GM12872 (cell line): ENCODE results near the gene SMARCA4.

ENCODE experiments used
- TF ChIP-seq, protein P1 (sequence below): IDR thresholded peaks from 3 replicates; pipeline ENCODE4 v1.5.1; 2011; ENCODE audit warnings: low read depth, mild to moderate bottlenecking, low read length, moderate library complexity; ENCODE audit not compliant: insufficient read depth

Gene SMARCA4

GRCh38 chr19:11090264-11090996 is 129.6 kb downstream of the SMARCA4 start:
- TF ChIP-seq, protein P1, sequence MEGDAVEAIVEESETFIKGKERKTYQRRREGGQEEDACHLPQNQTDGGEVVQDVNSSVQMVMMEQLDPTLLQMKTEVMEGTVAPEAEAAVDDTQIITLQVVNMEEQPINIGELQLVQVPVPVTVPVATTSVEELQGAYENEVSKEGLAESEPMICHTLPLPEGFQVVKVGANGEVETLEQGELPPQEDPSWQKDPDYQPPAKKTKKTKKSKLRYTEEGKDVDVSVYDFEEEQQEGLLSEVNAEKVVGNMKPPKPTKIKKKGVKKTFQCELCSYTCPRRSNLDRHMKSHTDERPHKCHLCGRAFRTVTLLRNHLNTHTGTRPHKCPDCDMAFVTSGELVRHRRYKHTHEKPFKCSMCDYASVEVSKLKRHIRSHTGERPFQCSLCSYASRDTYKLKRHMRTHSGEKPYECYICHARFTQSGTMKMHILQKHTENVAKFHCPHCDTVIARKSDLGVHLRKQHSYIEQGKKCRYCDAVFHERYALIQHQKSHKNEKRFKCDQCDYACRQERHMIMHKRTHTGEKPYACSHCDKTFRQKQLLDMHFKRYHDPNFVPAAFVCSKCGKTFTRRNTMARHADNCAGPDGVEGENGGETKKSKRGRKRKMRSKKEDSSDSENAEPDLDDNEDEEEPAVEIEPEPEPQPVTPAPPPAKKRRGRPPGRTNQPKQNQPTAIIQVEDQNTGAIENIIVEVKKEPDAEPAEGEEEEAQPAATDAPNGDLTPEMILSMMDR: no peak

GRCh38 chr19:11090997-11091702 is 130.3 kb downstream of the SMARCA4 start:
- TF ChIP-seq, protein P1: no peak

DNA sequence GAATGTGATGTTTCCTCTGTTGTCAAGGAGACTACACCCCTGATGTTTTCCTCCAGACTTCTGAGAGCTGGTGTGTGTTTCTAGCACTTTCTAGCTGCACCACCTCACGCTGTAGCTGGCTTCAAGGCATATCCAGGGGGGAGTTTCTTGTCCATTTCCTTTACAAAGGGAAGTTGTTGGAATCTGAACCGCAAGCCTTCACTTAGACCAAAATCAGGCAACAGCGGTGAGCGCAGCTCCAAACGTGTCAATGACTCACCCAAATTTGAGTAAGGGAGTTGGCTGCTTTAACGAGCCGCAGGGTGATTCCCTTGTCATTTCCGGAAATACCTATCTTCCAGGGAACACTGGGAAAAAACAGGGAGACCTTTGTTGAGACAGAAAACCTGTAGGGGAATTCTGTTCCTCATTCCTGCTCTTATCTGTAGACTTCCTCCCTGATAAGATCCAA is 130.9 kb downstream of the SMARCA4 start:
- TF ChIP-seq, protein P1: no peak

GRCh38 chr19:11092181-11092538 is 131.3 kb downstream of the SMARCA4 start:
- TF ChIP-seq, protein P1: no peak

DNA sequence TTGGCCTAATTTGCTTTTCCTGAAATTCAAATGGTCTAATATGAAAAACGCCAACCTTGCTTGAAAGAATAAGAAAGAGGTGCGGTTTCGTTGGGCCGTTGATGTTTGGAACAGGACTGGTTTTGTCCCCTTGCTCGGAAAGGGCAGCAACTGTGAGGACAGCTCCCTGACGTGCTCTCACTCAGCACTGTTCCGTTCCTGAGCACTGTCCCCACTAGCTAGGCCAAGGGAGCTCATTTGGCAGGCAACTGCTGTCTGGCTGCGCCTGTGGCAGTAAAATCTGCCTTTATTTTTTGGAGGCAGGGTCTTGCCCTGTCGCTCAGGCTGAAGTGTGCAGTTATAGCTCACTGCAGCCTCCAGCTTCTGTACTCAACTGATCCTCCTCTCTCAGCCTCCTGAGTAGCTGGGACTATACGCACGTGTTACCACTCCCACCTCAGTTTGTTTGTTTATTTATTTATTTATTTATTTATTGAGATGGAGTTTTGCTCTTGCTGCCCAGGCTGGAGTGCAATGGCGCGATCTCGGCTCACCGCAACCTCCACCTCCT is 132.9 kb downstream of the SMARCA4 start:
- TF ChIP-seq, protein P1: no peak

DNA sequence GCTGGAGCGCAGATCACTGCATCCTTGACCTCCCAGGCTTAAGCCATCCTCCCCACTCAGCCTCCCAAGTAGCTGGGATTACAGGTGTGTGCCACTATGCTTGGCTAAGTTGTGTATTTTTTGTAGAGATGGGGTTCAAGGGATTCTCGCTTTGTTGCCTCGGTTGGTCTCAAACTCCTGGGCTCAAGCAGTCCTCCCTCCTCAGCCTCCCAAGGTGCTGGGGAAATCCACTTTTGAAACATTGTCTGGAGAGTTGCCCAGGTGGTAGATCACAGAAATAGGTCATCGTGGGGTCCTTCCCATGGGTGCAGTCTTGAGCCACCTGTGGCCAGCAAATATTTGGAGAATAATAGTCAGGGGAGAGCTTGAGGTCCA is 133.7 kb downstream of the SMARCA4 start:
- TF ChIP-seq, protein P1: no peak

DNA sequence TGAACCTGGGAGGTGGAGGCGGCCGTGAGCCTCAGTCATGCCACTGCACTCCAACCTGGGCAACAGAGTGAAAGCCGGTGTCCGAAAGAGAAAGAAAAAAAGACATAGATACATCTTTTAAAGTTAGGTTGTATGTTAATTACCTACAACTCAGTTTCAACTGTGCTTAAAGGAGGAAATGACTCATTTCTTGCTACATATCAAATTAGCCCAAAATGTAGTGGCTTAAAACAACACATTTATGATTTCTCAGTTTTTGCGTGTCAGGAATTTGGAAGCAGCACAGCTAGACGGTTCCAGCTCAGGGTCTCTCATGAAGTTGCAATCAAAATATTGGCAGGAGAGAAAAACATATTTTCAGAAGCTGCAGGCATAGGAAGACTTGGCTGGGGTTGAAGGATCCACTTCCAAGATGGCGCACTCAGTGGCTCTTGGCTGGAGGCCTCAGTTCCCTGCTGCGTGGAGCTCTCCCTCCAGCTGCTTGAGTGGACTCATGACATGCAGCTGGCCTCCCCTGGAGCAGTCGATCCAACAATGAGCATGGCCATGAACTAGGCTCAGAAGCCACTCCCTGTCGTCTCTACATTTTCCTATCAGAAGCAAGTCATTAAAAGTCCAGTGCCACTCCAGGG is 135.5 kb downstream of the SMARCA4 start:
- TF ChIP-seq, protein P1: no peak
